ENCODE data around the gene KCNA10. TPM values are rescaled to one million over a fixed set of nuclear protein-coding genes. Genes with fewer than 3 reads are reported as not detected.

Gene KCNA10
- total and polyA plus RNA-seq, 2 experiments from 2014 or later = not detected

- peaks cover 14% of the 10 kb centered on the region for H3K27me3 Mint-ChIP-seq (ENCODE audit: insufficient read depth, low read depth, poor library complexity)
- peaks cover 20% of the 10 kb centered on the region for H3K4me1 Mint-ChIP-seq
- no peak for TF ChIP-seq POLR2AphosphoS5 (IDR thresholded peaks at IDR 0.05; ENCODE audit: low read depth)
- Histone ChIP-seq H2AFZ (no peak overlapping the region), H3K9me2 (ENCODE audit: insufficient read depth) (no peaks in the 10 kb centered on the region), H3F3A (replicated peaks; ENCODE audit: low read depth) (no peaks in the 10 kb centered on the region), H3K4me3 (no peak overlapping the region), H3K27me3 (ENCODE audit: insufficient read depth) (no peaks in the 10 kb centered on the region), H4K20me1 (replicated peaks; ENCODE audit: insufficient read depth) (no peaks in the 10 kb centered on the region), H3K4me2 (no peak overlapping the region), H3K4me1 (ENCODE audit: insufficient read depth) (no peaks in the 10 kb centered on the region), H3K27ac (ENCODE audit: low read depth) (no peak overlapping the region), H3K79me2 (replicated peaks; ENCODE audit: insufficient read depth) (no peaks in the 10 kb centered on the region), H3K36me3 (ENCODE audit: insufficient read depth) (no peaks in the 10 kb centered on the region)
- DNase-seq (ENCODE audit: low spot score) (no peak), ATAC-seq (no peak)
- H3K4me3 Mint-ChIP-seq = no peak overlapping the region
- no peak overlapping the region for H3K27ac Mint-ChIP-seq
- H3K9me3 Mint-ChIP-seq = no peaks in the 10 kb centered on the region
- H3K36me3 Mint-ChIP-seq (ENCODE audit: low read depth) = no peaks in the 10 kb centered on the region
Observed at GRCh38 chr1:110474444-110474843, 44.5 kb downstream of the KCNA10 start.

- Histone ChIP-seq H3K27me3 (ENCODE audit: insufficient read depth) (no peaks in the 10 kb centered on the region), H3K27ac (ENCODE audit: low read depth) (no peak overlapping the region), H3K4me2 (no peak overlapping the region), H3K36me3 (ENCODE audit: insufficient read depth) (no peaks in the 10 kb centered on the region), H2AFZ (0 out of 2 replicates have a peak overlapping the region, but pooled peaks have one; percentile 23), H3K9me2 (ENCODE audit: insufficient read depth) (no peaks in the 10 kb centered on the region), H3K4me3 (no peak overlapping the region), H3F3A (replicated peaks; ENCODE audit: low read depth) (no peaks in the 10 kb centered on the region), H4K20me1 (replicated peaks; ENCODE audit: insufficient read depth) (no peaks in the 10 kb centered on the region), H3K79me2 (replicated peaks; ENCODE audit: insufficient read depth) (no peaks in the 10 kb centered on the region), H3K4me1 (ENCODE audit: insufficient read depth) (no peaks in the 10 kb centered on the region)
- H3K27me3 Mint-ChIP-seq (ENCODE audit: insufficient read depth, low read depth, poor library complexity) = peaks cover 5% of the 10 kb centered on the region
- H3K9me3 Mint-ChIP-seq = no peaks in the 10 kb centered on the region
- ATAC-seq = no peak
- no peak for DNase-seq (ENCODE audit: low spot score)
- no peaks in the 10 kb centered on the region for H3K36me3 Mint-ChIP-seq (ENCODE audit: low read depth)
- H3K4me3 Mint-ChIP-seq = no peak overlapping the region
- H3K4me1 Mint-ChIP-seq = peaks cover 6% of the 10 kb centered on the region; the same call in 2 of the 3 replicates
- no peak overlapping the region for H3K27ac Mint-ChIP-seq
- TF ChIP-seq ZNF331 (CRISPR knock-in tag; IDR thresholded peaks at IDR 0.05; ENCODE audit: low read depth) (no peak), STAT1 (IDR thresholded peaks at IDR 0.05; ENCODE audit: unreplicated experiment) (no peak), ETS1 (IDR thresholded peaks at IDR 0.05) (no peak), JUNB (IDR thresholded peaks at IDR 0.05; ENCODE audit: unreplicated experiment) (no peak), EZH2phosphoT487 (IDR thresholded peaks at IDR 0.05; ENCODE audit: unreplicated experiment) (no peak), EZH2 (IDR thresholded peaks at IDR 0.05; ENCODE audit: low read depth, unreplicated experiment) (no peak), NANOG (IDR thresholded peaks at IDR 0.05; ENCODE audit: borderline replicate concordance) (no peak), POLR2AphosphoS5 (IDR thresholded peaks at IDR 0.05; ENCODE audit: low read depth) (no peak), CREB1 (CRISPR knock-in tag; IDR thresholded peaks at IDR 0.05; ENCODE audit: low read depth) (no peak), CTCF (conservative IDR thresholded peaks at IDR 0.05; ENCODE audit: low read depth in 2 of 2) (no peak)
- TF ChIP-seq, protein P1, sequence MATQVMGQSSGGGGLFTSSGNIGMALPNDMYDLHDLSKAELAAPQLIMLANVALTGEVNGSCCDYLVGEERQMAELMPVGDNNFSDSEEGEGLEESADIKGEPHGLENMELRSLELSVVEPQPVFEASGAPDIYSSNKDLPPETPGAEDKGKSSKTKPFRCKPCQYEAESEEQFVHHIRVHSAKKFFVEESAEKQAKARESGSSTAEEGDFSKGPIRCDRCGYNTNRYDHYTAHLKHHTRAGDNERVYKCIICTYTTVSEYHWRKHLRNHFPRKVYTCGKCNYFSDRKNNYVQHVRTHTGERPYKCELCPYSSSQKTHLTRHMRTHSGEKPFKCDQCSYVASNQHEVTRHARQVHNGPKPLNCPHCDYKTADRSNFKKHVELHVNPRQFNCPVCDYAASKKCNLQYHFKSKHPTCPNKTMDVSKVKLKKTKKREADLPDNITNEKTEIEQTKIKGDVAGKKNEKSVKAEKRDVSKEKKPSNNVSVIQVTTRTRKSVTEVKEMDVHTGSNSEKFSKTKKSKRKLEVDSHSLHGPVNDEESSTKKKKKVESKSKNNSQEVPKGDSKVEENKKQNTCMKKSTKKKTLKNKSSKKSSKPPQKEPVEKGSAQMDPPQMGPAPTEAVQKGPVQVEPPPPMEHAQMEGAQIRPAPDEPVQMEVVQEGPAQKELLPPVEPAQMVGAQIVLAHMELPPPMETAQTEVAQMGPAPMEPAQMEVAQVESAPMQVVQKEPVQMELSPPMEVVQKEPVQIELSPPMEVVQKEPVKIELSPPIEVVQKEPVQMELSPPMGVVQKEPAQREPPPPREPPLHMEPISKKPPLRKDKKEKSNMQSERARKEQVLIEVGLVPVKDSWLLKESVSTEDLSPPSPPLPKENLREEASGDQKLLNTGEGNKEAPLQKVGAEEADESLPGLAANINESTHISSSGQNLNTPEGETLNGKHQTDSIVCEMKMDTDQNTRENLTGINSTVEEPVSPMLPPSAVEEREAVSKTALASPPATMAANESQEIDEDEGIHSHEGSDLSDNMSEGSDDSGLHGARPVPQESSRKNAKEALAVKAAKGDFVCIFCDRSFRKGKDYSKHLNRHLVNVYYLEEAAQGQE (IDR thresholded peaks at IDR 0.05; ENCODE audit: unreplicated experiment) = no peak
Observed at GRCh38 chr1:110472546-110472945, 46.4 kb downstream of the KCNA10 start.
